ENCODE measurements around the gene HTR3B. TPM values are rescaled to one million over a fixed set of nuclear protein-coding genes. Genes with fewer than 3 reads are reported as not detected.

The HTR3B gene
- polyA plus RNA-seq, 3 donors, result 0.04 to 0.14 TPM; not detected in 1

GRCh38 chr11:113994077-113994954 is 89.7 kb downstream of the HTR3B start:
- peaks cover 0 to 5% of the 10 kb centered on the region in 2 donors for H3K27me3 ChIP-seq (ENCODE audit: control insufficient read depth in 2 of 2, insufficient read depth in 2 of 2, low read length in 2 of 2)
- H3K9me3 ChIP-seq (replicated peaks in 1 of 2; ENCODE audit: control insufficient read depth in 1 of 2, insufficient read depth in 1 of 2, low read length in 2 of 2), result no peaks in the 10 kb centered on the region
- Mint-ChIP-seq H3K4me1 (no peaks in the 10 kb centered on the region), H3K4me3 (no peak overlapping the region), H3K36me3 (no peaks in the 10 kb centered on the region), H3K27me3 (ENCODE audit: low read depth in 3 of 3) (peaks cover 9 to 18% (median 18%) of the 10 kb centered on the region in 3 donors), H3K9me3 (peaks cover 0 to 2% (median 0%) of the 10 kb centered on the region in 7 donors), H3K27ac (peak overlapping the region in 1 of 7 donors; percentile 56)
- peak in 2 of 3 donors; percentile 11 to 16 for DNase-seq
- H4K20me1 ChIP-seq (ENCODE audit: insufficient read depth, low read length), result no peaks in the 10 kb centered on the region
- no peak overlapping the region for H3K27ac ChIP-seq (ENCODE audit: low read depth in 1 of 2, low read length in 2 of 2)
- no peaks in the 10 kb centered on the region for H3K4me1 ChIP-seq (ENCODE audit: control insufficient read depth in 1 of 2, insufficient read depth in 2 of 2, low read length in 2 of 2)
- no peak overlapping the region for H3K4me3 ChIP-seq (replicated peaks in 1 of 3; ENCODE audit: low read depth in 2 of 3, low read length in 3 of 3)
- no peaks in the 10 kb centered on the region for H3K36me3 ChIP-seq (replicated peaks in 1 of 2; ENCODE audit: control insufficient read depth in 1 of 2, insufficient read depth in 2 of 2, low read length in 2 of 2)
- 14% methylated on average over 1 of the region's 6 CpGs for WGBS (ENCODE audit: insufficient coverage)
- no peaks in the 10 kb centered on the region for H3K79me2 ChIP-seq (ENCODE audit: insufficient read depth, low read length)
- peak; percentile 79 for TF ChIP-seq CTCF (IDR thresholded peaks at IDR 0.05)
- no peak overlapping the region for H3K9ac ChIP-seq (ENCODE audit: insufficient read depth, low read length, poor library complexity, severe bottlenecking)
- no peak overlapping the region for H2AFZ ChIP-seq (ENCODE audit: insufficient read depth, low read depth, low read length, poor library complexity, severe bottlenecking)
- intact Hi-C loops (cut with micrococcal nuclease), result loop anchor here (2.0 kb wide), 2 partner anchors 266 to 268 kb away; no protein-coding TSS in a partner anchor
- H3K4me2 ChIP-seq (replicated peaks; ENCODE audit: extremely low read depth, low read length, poor library complexity, severe bottlenecking), result no peak overlapping the region

Small RNAs within 50 kb of the gene (small RNA-seq; reads per million reads assigned to genes)
- gene RNU6-1107P (ENCODE audit: insufficient read length, low read depth), result not detected

Other genes starting within 250 kb of the HTR3B start
- gene TMPRSS5, start 198.5 kb upstream of the HTR3B start, polyA plus RNA-seq, result under 1 TPM in 1 of 3 donors, not detected in 2; 0.80 TPM
- gene ZW10, start 131.1 kb upstream of the HTR3B start, polyA plus RNA-seq, result 10 to 100 TPM in 2 of 3 donors, 1 to 10 TPM in 1; 3.3 to 13.1 (median 10.2) TPM
- not detected for gene CLDN25, start 125.0 kb upstream of the HTR3B start, polyA plus RNA-seq
- 10 to 100 TPM; 13.4 to 21.9 (median 17.7) TPM for gene USP28, start 29.2 kb upstream of the HTR3B start, polyA plus RNA-seq
- not detected for gene HTR3A, start 70.3 kb downstream of the HTR3B start, polyA plus RNA-seq
- 10 to 100 TPM in 1 of 3 donors, 1 to 10 TPM in 2; 4.1 to 12.3 (median 8.3) TPM for gene ZBTB16, start 154.9 kb downstream of the HTR3B start, polyA plus RNA-seq

Data from CD14-positive monocyte (primary cell).